ENCODE data around the gene CDC40.

The CDC40 gene
- 69.5 to 70.6 reads per million in 2 experiments for total RNA-seq

GRCh38 chr6:110180228-110181008, at the start of gene CDC40:
CDC40 (plus strand) TSS chr6:110180427; CDS start chr6:110180445, 18 bp downstream.
- peak; percentile 38 for DNase-seq (ENCODE audit: low read depth)

- DNase-seq (ENCODE audit: low read depth), result no peak
Measured at GRCh38 chr6:110137924-110138887, 42.0 kb upstream of the CDC40 start.

GRCh38 chr6:110139052-110139451, 41.2 kb upstream of the CDC40 start:
- DNase-seq (ENCODE audit: low read depth), result no peak

DNA sequence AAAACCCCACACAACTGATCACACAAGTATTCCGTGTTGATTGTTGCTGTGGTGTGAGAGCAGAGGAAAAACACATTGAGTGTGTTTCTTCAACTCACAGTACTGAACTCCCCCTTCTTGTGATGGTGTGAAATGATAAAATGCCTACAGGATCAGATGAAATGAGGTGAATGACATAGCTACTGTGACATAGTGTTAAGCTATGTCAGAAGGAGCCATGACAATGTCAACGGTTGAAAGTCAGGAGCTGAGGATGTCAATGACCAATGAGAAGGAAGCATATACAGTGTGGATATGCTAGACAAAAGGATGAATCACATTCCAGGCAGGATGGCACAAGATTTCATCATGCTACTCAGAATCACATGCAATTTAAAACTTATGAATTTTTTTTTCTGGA, 39.6 kb upstream of the CDC40 start:
- no peak for DNase-seq (ENCODE audit: low read depth)

GRCh38 chr6:110147870-110148269, 32.4 kb upstream of the CDC40 start:
- DNase-seq (ENCODE audit: low read depth), result no peak

DNA sequence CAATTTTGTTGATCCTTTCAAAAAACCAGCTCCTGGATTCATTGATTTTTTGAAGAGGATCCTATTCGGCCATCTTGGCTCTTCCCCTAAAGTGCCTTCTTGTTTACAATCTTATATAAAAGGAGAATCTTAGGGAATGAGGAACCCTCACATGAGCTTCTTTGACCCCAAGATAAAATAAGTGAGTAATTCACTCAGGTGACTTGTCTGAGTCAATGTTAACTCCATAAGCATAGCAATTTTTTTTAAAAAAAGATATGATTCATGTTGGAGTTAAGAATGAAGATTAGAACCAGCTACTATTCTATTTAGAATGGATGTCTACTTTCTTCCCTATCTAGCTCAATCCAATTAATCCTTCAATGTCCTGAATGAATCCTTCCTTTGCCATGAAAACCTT, 21.7 kb upstream of the CDC40 start:
- DNase-seq (ENCODE audit: low read depth), result no peak

DNA sequence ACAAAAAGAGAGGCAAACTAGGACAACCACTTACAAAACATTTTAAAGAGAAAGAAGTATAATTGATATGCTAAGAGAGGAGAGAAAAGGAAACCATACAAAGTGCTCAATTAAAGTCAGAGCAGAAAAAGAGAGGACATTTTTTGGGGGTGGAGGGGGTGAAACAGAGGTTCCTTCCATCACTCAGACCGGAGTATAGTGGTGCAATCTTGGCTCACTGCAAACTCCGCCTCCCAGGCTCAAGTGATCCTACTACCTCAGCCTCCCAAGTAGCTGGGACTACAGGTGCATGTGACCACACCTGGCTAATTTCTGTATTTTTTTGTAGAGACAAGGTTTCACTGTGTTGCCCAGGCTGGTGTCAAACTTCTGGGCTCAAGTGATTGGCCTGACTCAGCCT, 10.1 kb upstream of the CDC40 start:
- DNase-seq (ENCODE audit: low read depth), result no peak

DNA sequence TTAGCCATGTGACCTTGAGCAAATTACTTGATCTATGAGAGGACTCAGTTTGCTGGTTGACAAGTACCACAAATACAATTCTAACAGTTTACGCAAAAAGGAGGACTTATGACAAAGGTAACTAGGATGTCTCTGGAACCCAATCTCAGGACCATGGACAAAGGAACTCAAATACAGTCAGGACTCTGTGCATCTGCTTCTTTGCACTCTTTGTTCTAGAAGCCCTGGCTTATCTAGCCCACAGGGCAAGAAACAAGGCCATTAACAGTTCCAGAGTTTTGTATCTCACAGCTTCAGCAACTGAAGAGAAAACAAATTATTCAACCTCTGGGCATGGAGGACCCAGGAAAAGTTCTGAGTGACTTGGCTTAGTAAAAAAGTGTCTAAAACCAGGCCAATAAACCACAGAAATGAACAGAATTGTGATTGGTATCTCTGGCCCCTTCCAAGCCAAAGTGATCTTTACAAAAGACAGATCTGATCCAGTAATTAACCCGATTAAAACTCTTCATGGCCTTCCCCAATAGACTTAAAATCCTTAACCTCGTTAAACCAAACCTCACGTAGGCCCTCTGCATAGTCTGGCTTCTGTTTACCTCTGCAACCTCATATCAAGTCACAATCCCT, 6.6 kb upstream of the CDC40 start:
- no peak for DNase-seq (ENCODE audit: low read depth)

DNA sequence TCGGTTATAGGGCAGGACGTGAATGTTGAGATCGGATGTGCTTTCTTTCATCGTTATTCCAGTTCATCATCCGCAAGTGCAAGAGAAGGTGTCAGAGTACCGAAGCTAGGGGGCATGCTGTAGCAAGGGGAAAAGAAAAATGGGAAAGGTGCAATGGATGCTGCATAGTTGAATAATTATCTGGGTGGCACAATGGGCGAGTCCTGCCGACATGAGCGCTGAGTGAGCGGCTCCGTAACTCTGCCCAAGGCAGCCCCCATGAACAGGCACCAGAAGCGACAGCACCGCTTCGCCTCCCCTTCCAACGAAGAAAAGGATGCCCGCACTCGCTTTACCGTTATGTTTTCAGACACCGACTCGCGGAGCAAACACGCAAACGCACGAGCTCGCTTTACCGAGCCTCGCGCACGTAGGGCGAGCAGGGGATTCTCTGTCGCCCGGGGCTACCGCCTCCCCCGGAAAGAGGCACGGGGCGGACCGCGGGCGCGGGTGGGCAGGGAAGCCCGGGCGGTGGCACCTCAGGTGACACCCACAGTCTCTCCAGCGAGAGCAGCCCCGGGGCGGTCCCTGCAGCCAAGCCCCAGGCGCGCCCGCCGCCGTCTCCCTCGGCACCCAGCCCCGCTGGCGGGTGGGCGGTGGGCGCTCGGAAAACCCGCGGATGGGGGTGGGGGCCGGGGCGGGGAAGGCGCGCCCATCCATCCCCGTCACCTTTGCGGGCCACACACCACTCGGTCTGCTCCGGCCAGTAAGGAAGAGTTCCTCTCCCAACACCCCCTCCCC, 1.4 kb upstream of the CDC40 start:
- DNase-seq (ENCODE audit: low read depth), result peak; percentile 49

- peak; percentile 86 for DNase-seq (ENCODE audit: low read depth)
Measured at GRCh38 chr6:110179406-110180227, 610 bp upstream of the CDC40 start, which contains the start of gene WASF1. WASF1 (minus strand) TSS chr6:110179670; CDS start chr6:110127601, 52,069 bp downstream.

- no peak for DNase-seq (ENCODE audit: low read depth)
Measured at GRCh38 chr6:110181131-110182030, 1.2 kb downstream of the CDC40 start.

- no peak for DNase-seq (ENCODE audit: low read depth)
Measured at GRCh38 chr6:110183292-110183885, 3.2 kb downstream of the CDC40 start.

DNA sequence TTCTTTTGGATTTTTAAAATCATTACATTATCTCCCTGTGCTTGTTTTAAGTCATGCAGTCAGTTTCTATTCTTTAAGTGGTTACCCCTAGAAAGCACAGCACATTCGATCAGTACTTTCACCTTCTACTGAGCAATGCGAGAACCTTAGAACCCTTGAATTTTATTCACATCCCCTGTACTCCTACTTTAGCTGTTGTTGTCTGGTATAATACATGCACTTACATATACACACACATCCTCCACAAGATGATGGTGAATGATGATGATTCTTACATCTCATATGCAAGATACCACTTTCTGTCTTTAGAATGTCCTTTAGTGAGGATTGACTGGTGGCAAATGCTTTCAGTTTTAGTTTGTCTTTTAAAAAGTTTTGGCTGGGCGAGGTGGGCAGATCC, 5.7 kb downstream of the CDC40 start:
- DNase-seq (ENCODE audit: low read depth), result no peak

DNA sequence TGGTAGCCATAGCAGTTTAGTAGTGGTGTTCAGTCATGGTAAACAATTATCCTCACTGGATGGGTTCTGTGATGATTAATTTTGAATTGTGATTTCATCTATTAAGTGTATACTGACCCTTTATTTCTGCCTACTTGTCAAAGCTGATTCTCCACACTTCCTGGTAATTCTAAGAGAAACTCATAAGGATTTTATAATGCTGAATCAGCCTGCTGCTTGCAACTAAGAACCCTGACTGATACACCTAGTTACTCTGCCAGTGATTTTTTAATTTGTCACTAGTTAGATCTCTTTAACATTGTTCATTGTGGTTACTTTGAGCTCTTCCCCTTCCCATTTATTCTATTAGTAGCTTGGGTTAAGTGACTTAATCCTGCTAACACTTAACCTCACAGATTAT, 8.6 kb downstream of the CDC40 start:
- no peak for DNase-seq (ENCODE audit: low read depth)

DNA sequence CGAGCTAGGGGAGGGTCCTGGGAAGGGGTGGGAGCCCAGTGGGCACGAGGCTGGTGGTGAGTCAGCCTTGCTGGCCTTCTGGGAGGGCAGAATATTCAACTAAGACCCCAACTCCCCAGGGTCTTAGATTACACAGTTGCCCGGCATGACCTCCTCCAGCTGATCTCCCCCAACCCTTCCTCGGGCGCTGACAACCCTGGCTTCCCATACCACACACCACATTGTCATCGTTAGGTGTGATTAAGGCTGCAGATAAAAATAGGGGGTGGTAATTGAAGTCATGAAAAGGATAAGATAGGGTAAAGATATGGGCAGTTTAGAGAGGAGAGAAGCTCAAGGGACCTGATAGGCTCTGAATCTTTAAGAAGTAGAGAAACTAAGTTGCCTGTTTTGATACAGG, 10.5 kb downstream of the CDC40 start:
- DNase-seq (ENCODE audit: low read depth), result no peak

DNA sequence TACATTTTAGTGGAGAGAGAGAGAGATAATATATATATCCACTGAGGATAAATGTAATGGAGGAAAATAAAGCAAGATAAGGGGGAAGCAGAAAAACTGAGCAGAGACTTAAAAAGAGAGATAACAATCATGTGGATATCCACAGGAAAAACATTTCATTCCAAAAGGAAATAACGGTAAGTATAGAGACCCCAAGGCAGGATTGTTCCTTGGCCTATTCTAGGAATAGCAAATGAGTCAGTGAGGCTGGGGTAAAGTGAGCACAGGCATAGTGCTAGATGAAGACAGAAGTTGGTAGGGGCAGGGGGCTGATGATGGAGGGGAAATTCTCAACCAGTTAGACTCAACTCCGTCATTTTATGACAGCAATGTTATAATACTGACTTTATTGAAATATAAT, 11.2 kb downstream of the CDC40 start:
- DNase-seq (ENCODE audit: low read depth), result no peak

DNA sequence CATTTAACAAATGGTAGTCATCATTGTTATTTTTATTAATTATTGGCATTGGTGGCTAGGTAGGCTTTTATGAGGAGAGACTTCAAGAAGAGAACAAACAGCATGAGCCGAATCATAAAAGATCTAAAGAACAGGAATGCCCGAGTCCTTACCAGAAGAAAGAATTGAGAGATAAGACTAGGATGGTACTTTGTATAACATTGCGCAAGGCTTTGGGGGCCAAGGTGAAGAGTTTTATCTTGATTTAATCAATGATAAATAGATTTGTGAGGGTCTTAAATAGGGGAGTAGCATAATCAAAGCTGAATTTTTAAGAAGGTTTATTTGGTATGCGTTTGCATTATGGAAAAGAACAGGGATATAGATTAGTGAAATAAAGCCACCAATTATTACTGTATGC, 15.4 kb downstream of the CDC40 start:
- DNase-seq (ENCODE audit: low read depth), result no peak

DNA sequence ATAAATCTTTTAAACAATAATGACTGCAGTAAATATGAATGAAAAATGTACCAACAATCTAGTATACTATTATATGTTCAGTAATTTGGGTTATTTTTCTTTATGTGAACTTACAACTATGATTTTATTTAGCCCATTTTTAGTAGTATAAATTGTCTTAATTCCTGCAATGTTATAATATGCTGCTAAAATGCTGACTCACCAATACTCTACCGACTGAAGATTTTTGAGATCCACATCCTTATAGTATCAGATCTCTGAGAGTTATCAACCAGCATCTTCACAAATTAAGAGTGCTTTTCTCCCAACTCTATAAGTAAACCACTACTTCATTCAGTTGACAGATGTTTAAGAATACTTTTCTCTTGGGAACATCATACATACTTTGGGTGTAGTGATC, 16.6 kb downstream of the CDC40 start:
- no peak for DNase-seq (ENCODE audit: low read depth)

- no peak for DNase-seq (ENCODE audit: low read depth)
Measured at GRCh38 chr6:110198561-110198960, 18.3 kb downstream of the CDC40 start.
